ENCODE data around the gene SAFB. TPM values are rescaled to one million over a fixed set of nuclear protein-coding genes. Genes with fewer than 3 reads are reported as not detected.
"Not testable (repeated sequence)": the region's sequence is repeated elsewhere in the genome, so short reads cannot be mapped to it uniquely, and the experiment has no call there.

SAFB gene
- total RNA-seq, 1 donor from 2014 or later, result 87.1 TPM

DNA sequence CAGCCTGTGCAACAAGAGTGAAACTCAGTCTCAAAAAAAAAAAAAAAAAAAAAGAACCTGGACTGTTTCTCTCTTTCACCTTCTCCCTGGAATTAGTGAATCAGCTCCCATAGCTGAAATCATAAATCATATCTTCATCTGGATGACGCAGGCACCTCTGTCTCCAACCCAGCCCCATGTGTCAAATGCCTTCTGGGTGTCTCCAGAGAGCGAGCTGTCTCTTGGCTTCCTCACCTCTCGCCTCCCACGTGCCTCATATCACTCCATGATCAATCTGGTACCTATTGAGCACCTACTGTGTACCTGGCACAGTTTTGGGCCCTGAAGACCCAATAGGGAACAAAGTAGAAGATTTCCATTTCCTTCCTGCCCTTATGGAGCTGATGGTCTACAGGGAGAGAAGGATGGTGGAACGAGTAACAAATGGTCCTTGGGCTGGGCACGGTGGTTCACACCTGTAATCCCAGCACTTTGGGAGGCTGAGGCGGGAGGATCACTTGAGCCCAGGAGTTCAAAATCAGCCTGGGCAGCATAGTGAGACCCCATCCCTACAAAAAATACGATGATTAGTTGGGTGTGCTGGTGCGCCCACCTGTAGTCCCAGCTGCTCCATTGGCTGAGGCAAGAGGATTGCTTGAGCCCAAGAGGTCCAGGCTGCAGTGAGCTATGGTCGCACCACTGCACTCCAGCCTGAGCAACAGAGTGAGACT is 60.4 kb downstream of the SAFB start:
- H3K27me3 ChIP-seq (ENCODE audit: low read depth), result no peaks in the 10 kb centered on the region
- no peak overlapping the region for H3K4me3 ChIP-seq
- peaks cover 24% of the 10 kb centered on the region for H3K4me1 ChIP-seq
- TF ChIP-seq, protein P1, sequence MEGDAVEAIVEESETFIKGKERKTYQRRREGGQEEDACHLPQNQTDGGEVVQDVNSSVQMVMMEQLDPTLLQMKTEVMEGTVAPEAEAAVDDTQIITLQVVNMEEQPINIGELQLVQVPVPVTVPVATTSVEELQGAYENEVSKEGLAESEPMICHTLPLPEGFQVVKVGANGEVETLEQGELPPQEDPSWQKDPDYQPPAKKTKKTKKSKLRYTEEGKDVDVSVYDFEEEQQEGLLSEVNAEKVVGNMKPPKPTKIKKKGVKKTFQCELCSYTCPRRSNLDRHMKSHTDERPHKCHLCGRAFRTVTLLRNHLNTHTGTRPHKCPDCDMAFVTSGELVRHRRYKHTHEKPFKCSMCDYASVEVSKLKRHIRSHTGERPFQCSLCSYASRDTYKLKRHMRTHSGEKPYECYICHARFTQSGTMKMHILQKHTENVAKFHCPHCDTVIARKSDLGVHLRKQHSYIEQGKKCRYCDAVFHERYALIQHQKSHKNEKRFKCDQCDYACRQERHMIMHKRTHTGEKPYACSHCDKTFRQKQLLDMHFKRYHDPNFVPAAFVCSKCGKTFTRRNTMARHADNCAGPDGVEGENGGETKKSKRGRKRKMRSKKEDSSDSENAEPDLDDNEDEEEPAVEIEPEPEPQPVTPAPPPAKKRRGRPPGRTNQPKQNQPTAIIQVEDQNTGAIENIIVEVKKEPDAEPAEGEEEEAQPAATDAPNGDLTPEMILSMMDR (IDR thresholded peaks at IDR 0.05), result no peak
- DNase-seq (no peak), ATAC-seq (no peak)
- H3K36me3 ChIP-seq, result peaks cover 5% of the 10 kb centered on the region
- H3K27ac ChIP-seq, result no peak overlapping the region
- intact Hi-C loops (cut with DNase I), result no loop called here
- H3K9me3 ChIP-seq, result no peaks in the 10 kb centered on the region

DNA sequence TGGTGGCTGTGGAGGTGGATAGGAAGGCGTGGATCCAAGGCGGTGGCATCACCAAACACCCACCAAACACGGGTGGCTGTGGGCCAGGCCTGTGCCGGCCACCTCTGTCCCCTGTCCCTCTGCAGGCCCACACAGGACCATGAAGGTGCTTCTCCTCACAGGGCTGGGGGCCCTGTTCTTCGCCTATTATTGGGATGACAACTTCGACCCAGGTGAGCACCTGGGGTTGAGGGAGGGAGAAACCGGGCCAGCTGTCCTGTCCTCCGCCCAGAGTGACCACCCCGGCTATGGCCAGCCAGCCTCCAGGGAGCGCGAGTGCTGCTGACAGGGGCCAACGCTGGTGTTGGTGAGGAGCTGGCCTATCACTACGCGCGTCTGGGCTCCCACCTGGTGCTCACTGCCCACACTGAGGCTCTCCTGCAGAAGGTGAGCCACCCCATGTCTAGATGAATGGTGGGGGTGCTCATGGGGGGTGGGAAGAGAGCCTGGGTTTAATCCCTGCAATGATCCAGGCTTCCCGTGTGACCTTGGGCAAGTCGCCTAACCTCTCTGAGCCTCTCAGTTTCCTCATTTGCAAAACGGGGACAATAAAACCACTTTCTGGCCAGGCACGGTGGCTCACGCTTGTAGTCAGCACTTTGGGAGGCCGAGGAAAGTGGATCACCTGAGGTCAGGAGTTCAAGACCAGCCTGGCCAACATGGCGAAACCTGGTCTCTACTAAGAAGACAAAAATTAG is 62.0 kb downstream of the SAFB start:
- TF ChIP-seq, protein P1 (IDR thresholded peaks at IDR 0.05), result no peak
- H3K9me3 ChIP-seq, result no peaks in the 10 kb centered on the region
- intact Hi-C loops (cut with DNase I), result no loop called here
- ATAC-seq (no peak), DNase-seq (peak; percentile 45)
- no peaks in the 10 kb centered on the region for H3K36me3 ChIP-seq
- H3K4me3 ChIP-seq, result no peak overlapping the region
- H3K4me1 ChIP-seq, result peaks cover 12% of the 10 kb centered on the region
- no peaks in the 10 kb centered on the region for H3K27me3 ChIP-seq (ENCODE audit: low read depth)
- no peak overlapping the region for H3K27ac ChIP-seq

DNA sequence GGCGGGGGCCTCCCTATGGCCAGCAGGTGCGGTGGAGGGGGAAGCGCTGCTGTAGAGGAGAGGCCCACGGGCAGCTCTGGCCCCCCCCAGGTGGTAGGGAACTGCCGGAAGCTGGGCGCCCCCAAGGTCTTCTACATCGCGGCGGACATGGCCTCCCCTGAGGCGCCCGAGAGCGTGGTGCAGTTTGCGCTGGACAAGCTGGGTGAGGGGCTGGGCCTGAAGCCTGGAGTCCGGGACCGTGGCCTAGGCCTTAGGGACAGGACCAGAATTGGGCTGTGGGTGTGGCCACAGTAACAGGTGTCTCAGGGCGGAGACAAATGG is 63.4 kb downstream of the SAFB start:
- TF ChIP-seq, protein P1 (IDR thresholded peaks at IDR 0.05), result no peak
- Histone ChIP-seq H3K27me3 (ENCODE audit: low read depth) (no peaks in the 10 kb centered on the region), H3K27ac (peak overlapping the region; percentile 79), H3K4me1 (peaks cover 13% of the 10 kb centered on the region), H3K4me3 (peak overlapping the region; percentile 77), H3K9me3 (no peaks in the 10 kb centered on the region), H3K36me3 (no peaks in the 10 kb centered on the region)
- DNase-seq (no peak), ATAC-seq (no peak)
- intact Hi-C loops (cut with DNase I), result no loop called here

DNA sequence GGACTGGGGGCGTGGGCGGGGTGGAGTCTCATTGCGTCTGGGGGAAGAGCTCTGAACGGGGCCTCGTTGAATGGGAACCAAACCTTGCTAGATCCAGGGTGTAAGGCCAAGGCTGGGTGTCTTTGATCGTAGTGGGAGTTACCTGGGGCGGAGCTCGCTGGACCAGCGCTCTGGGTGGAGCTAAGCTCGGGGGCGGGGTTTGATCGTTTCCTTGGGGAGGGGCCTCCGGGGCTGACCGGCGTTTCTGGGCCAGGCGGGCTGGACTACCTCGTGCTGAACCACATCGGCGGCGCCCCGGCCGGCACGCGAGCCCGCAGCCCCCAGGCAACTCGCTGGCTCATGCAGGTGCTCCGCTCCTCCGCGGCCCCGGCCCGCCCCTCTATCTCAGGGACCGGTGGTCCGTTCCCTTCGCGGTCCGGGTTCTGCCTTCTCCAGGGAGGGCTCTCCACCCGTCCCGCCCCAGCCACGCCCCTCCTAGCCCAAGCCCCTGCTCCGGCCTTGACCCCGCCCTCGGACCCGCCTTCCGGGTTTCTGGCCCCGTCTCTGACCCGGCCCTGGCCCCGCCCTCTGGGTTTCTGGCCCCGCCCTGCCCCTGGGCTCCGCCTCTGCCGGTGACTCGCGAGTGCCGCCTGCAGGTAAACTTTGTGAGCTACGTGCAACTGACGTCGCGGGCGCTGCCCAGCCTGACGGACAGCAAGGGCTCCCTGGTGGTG is 63.9 kb downstream of the SAFB start:
- Histone ChIP-seq H3K4me1 (peaks cover 18% of the 10 kb centered on the region), H3K36me3 (peaks cover 4% of the 10 kb centered on the region), H3K27me3 (ENCODE audit: low read depth) (no peaks in the 10 kb centered on the region), H3K27ac (peak overlapping the region; percentile 79), H3K9me3 (no peaks in the 10 kb centered on the region), H3K4me3 (peak overlapping the region; percentile 77)
- DNase-seq (peak; percentile 99), ATAC-seq (peak; percentile 91 to 94)
- TF ChIP-seq, protein P1 (IDR thresholded peaks at IDR 0.05), result peak; percentile 78
- intact Hi-C loops (cut with DNase I), result no loop called here

DNA sequence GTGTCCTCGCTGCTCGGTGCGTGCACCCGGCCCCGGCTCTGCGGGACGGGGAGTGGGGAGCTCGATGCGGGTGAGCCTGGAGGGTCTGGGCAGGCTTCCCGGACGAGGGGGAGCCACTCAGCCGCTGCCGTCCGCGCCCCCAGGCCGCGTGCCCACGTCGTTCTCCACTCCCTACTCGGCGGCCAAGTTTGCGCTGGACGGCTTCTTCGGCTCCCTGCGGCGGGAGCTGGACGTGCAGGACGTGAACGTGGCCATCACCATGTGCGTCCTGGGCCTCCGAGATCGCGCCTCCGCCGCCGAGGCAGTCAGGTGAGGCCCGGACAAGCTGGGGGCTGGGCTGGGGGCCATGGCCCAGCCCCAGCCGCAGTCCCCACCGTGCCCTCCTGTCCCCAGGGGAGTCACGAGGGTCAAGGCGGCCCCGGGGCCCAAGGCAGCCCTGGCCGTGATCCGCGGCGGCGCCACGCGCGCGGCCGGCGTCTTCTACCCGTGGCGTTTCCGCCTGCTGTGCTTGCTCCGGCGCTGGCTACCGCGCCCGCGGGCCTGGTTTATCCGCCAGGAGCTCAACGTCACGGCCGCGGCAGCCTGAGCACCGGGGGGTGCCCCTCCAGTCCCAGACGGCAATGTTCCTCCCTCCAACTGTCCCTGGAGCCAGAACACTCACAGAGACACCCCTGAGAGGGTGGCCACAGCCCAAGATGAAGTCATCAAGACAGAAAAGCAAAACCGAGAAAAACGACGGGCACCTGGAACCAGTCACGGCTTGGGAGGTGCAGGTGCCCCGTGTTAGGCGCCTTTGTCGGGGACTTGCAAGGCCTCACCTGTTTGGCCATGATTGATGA is 64.7 kb downstream of the SAFB start:
- Histone ChIP-seq H3K4me3 (peak overlapping the region; percentile 77), H3K27me3 (ENCODE audit: low read depth) (no peaks in the 10 kb centered on the region), H3K9me3 (no peaks in the 10 kb centered on the region), H3K4me1 (peaks cover 25% of the 10 kb centered on the region), H3K36me3 (peaks cover 12% of the 10 kb centered on the region), H3K27ac (peak overlapping the region; percentile 79)
- TF ChIP-seq, protein P1 (IDR thresholded peaks at IDR 0.05), result no peak
- intact Hi-C loops (cut with DNase I), result no loop called here
- DNase-seq (peak; percentile 55), ATAC-seq (no peak)

DNA sequence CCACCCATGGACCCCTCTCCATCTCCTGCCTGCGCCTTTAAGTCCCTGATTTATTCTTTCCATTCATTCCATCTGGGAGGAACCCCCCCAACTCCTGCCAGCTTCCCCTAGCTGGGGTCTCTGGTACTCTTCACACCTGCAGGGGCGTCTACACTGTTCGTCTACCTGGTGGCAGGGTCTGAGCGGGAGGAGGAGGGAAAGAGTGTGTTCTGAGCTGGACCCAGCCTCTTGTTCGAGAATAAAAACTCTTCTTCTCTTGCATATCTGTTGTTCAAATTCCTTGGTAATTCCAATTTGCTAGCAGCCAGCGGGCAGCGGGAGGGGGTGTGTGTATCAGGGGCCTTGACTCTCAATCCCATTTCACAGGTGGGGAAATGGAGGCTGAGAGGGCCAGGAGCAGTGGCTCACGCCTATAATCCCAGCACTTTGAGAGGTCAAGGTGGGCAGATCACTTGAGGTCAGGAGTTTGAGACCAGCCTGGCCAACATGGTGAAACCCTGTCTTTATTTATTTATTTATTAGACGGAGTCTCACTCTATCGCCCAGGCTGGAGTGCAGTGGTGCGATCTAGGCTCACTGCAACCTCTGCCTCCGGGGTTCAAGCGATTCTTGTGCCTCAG is 65.5 kb downstream of the SAFB start:
- H3K4me3 ChIP-seq; H3K27me3 ChIP-seq (ENCODE audit: low read depth); ATAC-seq; H3K27ac ChIP-seq; H3K9me3 ChIP-seq; intact Hi-C loops (cut with DNase I): not testable (repeated sequence)
- peaks cover 20% of the 10 kb centered on the region for H3K36me3 ChIP-seq
- peaks cover 25% of the 10 kb centered on the region for H3K4me1 ChIP-seq
- peak; percentile 43 for DNase-seq

Measured in lower lobe of right lung (tissue), 2 donors.